Endodermal cell (in vitro differentiated cells): ENCODE data around the gene ZNF592. TPM values are rescaled to one million over a fixed set of nuclear protein-coding genes. Genes with fewer than 3 reads are reported as not detected.

Experiments used
- DNase-seq: peaks from one replicate; pipeline ENCODE4 v3.0.0-alpha.2; 2017
- H3K27ac ChIP-seq: 2 replicates; pipeline ENCODE4 v1.5.1; 2013; ENCODE audit warnings: mild to moderate bottlenecking, low read depth, low read length, moderate library complexity
- H3K27me3 ChIP-seq: 2 replicates; pipeline ENCODE4 v1.6.1; 2013; ENCODE audit warnings: mild to moderate bottlenecking, low read length, moderate library complexity; ENCODE audit not compliant: insufficient read depth, control insufficient read depth, poor library complexity, severe bottlenecking
- H3K36me3 ChIP-seq: 2 replicates; pipeline ENCODE4 v1.7.0; 2013; ENCODE audit warnings: mild to moderate bottlenecking, low read length, moderate library complexity; ENCODE audit not compliant: control insufficient read depth, insufficient read depth
- H3K4me1 ChIP-seq: one replicate; pipeline ENCODE4 v1.7.0; 2013; ENCODE audit warnings: low read length; ENCODE audit not compliant: control insufficient read depth, insufficient read depth
- H3K4me3 ChIP-seq: 2 replicates; pipeline ENCODE4 v1.5.1; 2013; ENCODE audit warnings: mild to moderate bottlenecking, low read length, moderate library complexity
- H3K9ac ChIP-seq: 2 replicates; pipeline ENCODE4 v1.6.1; 2013; ENCODE audit warnings: mild to moderate bottlenecking, low read length, moderate library complexity; ENCODE audit not compliant: poor library complexity, severe bottlenecking; ENCODE audit errors: extremely low read depth
- H3K9me3 ChIP-seq: 2 replicates; pipeline ENCODE4 v1.6.1; 2013; ENCODE audit warnings: mild to moderate bottlenecking, low read length, moderate library complexity; ENCODE audit not compliant: control insufficient read depth
- H3K27ac Mint-ChIP-seq: 2 replicates; pipeline ENCODE4 v1.8.0; 2020; ENCODE audit warnings: mixed read lengths
- H3K27me3 Mint-ChIP-seq: 2 replicates; pipeline ENCODE4 v1.8.0; 2021; ENCODE audit warnings: mild to moderate bottlenecking, mixed read lengths; ENCODE audit not compliant: insufficient read depth
- H3K36me3 Mint-ChIP-seq: 2 replicates; pipeline ENCODE4 v1.8.0; 2020; ENCODE audit warnings: low read depth, mixed read lengths
- H3K4me1 Mint-ChIP-seq: 2 replicates; pipeline ENCODE4 v1.8.0; 2020; ENCODE audit warnings: mixed read lengths
- H3K4me3 Mint-ChIP-seq: 2 replicates; pipeline ENCODE4 v1.8.0; 2020; ENCODE audit warnings: mild to moderate bottlenecking, moderate library complexity, mixed read lengths
- H3K9me3 Mint-ChIP-seq: 2 replicates; pipeline ENCODE4 v1.8.0; 2020; ENCODE audit warnings: mild to moderate bottlenecking, mixed read lengths
- CTCF ChIP-seq: fragments of 200-600 bp; sonication (generic); conservative IDR thresholded peaks from 2 replicates; pipeline ENCODE4 v1.5.0; 2021; ENCODE audit warnings: antibody characterized with exemption, mild to moderate bottlenecking
- WGBS, 2 experiments: methylation state at CpG; one replicate each; pipeline versions ENCODE4 v1.1.5 to v1.1.7; 2013; ENCODE audit warnings: missing lambda C conversion rate in 2 of 2, mixed read lengths in 1 of 2; ENCODE audit not compliant: insufficient coverage in 1 of 2, insufficient read length in 1 of 2; 5-methylcytosine and 5-hydroxymethylcytosine counted together
- total RNA-seq, 2 donors: library from RNA; stranded (reverse); fragmentation: NEBNext Ultra II Directional in 1 of 2; extraction: Animal tissue kit (Norgen Biotek cat#: 25700) in 1 of 2; gene quantifications; 2 replicates in 1 of 2; 3 replicates in 1 of 2; pipeline ENCODE4 v1.2.1, GENCODE V29; 2021

Gene ZNF592
- total RNA-seq, 2 donors from 2014 or later = 33.3 to 35.2 TPM

- H3K4me3 ChIP-seq = no peak overlapping the region
- peaks cover 22% of the 10 kb centered on the region for H3K4me1 ChIP-seq
- peaks cover 85% of the 10 kb centered on the region for H3K36me3 ChIP-seq
- Mint-ChIP-seq H3K27ac (no peak overlapping the region), H3K9me3 (no peaks in the 10 kb centered on the region), H3K27me3 (no peaks in the 10 kb centered on the region), H3K36me3 (peaks cover 60% of the 10 kb centered on the region), H3K4me3 (no peak overlapping the region), H3K4me1 (peaks cover 27% of the 10 kb centered on the region)
- WGBS, 2 experiments = 94 to 95% methylated on average over 8 of the region's 8 CpGs
- H3K9ac ChIP-seq = no peak overlapping the region
- peak; percentile 24 for DNase-seq
- TF ChIP-seq CTCF = no peak
- H3K9me3 ChIP-seq = no peaks in the 10 kb centered on the region
- no peaks in the 10 kb centered on the region for H3K27me3 ChIP-seq
- no peak overlapping the region for H3K27ac ChIP-seq
These were observed 81.0 kb downstream of the ZNF592 start for GRCh38 chr15:84829428-84829827.

DNA sequence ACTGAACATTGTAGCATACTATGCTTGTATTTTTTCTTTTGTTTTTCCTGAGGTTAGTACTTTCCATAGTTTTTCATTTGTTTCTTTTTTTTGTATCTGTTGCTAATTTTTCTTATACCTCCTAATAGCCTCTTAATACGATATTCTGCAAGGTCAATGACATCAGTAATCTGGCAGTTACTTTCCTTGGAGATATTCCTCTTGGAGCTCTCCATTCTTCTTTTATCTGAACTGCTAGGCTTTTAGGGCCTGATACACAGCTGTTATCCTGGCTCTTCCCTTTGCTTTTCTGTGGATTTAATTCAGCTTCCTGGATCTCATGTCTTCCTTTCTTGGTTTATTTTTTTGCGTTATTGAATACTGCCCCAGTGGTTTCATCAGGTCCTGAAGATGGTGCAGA is 81.6 kb downstream of the ZNF592 start:
- Histone ChIP-seq H3K4me3 (peak overlapping the region; percentile 10), H3K36me3 (peaks cover 83% of the 10 kb centered on the region), H3K9me3 (no peaks in the 10 kb centered on the region), H3K9ac (no peak overlapping the region), H3K27ac (no peak overlapping the region), H3K4me1 (peaks cover 22% of the 10 kb centered on the region), H3K27me3 (no peaks in the 10 kb centered on the region)
- 81 to 91% methylated on average over 1 to 2 of the region's 2 CpGs for WGBS, 2 experiments
- TF ChIP-seq CTCF = no peak
- H3K27me3 Mint-ChIP-seq = no peaks in the 10 kb centered on the region
- no peaks in the 10 kb centered on the region for H3K9me3 Mint-ChIP-seq
- no peak for DNase-seq
- H3K4me1 Mint-ChIP-seq = peaks cover 27% of the 10 kb centered on the region
- peaks cover 59% of the 10 kb centered on the region for H3K36me3 Mint-ChIP-seq
- no peak overlapping the region for H3K4me3 Mint-ChIP-seq
- no peak overlapping the region for H3K27ac Mint-ChIP-seq

DNA sequence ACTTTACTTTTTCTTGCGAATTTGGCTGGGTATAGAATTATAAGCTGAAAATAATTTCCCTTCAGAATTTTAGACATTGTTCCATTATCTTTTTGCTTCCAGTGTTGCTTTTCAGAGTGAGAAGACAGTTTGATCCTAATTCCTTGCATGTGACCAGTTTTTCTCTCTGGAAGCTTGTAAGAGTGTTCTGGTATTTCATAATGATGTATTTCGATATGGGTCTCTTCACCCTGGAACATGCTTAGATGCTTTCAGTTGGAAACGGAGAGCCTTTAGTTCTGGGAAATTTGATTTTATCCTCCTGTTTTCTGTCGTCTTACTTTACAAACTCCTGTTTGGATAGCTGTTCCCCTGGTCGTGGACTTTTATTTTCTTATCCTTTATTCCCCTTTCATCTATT is 82.6 kb downstream of the ZNF592 start:
- H3K27ac ChIP-seq = no peak overlapping the region
- H3K9me3 ChIP-seq = no peaks in the 10 kb centered on the region
- TF ChIP-seq CTCF = no peak
- H3K4me3 ChIP-seq = no peak overlapping the region
- Mint-ChIP-seq H3K36me3 (peaks cover 69% of the 10 kb centered on the region), H3K4me3 (no peak overlapping the region), H3K27me3 (no peaks in the 10 kb centered on the region), H3K4me1 (peaks cover 20% of the 10 kb centered on the region), H3K9me3 (no peaks in the 10 kb centered on the region), H3K27ac (peak overlapping the region; percentile 36)
- H3K36me3 ChIP-seq = peaks cover 85% of the 10 kb centered on the region
- no peak for DNase-seq
- peaks cover 22% of the 10 kb centered on the region for H3K4me1 ChIP-seq
- 91 to 98% methylated on average over 4 of the region's 5 CpGs for WGBS, 2 experiments
- H3K27me3 ChIP-seq = no peaks in the 10 kb centered on the region
- H3K9ac ChIP-seq = no peak overlapping the region
